Jurkat, Clone E6-1 (cell line): ENCODE measurements around the gene CDC26.
"Not testable (repeated sequence)": the region's sequence is repeated elsewhere in the genome, so short reads cannot be mapped to it uniquely, and the experiment has no call there.

ENCODE experiments used
- DNase-seq: peaks from one replicate; pipeline ENCODE4 v3.0.0-alpha.2; 2011; ENCODE audit warnings: low read depth, low spot score
- H3K4me3 ChIP-seq: 2 replicates; pipeline ENCODE4 v1.5.1; 2011; ENCODE audit warnings: mild to moderate bottlenecking, low read length, control low read depth, moderate library complexity

The CDC26 gene

DNA sequence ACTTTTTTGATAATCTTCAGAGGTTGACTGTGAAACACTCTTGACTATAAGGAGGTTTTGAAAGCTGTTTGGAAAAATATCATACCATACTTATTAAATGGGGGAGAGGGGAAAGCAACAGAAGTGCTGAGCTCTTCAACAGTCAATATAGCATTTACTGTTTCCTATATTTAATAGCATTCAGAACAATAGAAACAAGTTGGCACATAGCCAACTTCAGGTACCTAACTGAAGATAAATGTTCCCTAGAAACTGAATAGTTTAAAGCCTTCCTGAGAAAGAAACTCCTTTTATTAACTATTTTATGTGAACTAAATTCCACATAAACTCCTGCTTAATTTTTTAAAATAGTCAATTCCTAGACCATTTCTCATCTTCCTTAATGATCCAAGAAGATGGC, 27.7 kb downstream of the CDC26 start:
- H3K4me3 ChIP-seq = no peak overlapping the region
- no peak for DNase-seq

DNA sequence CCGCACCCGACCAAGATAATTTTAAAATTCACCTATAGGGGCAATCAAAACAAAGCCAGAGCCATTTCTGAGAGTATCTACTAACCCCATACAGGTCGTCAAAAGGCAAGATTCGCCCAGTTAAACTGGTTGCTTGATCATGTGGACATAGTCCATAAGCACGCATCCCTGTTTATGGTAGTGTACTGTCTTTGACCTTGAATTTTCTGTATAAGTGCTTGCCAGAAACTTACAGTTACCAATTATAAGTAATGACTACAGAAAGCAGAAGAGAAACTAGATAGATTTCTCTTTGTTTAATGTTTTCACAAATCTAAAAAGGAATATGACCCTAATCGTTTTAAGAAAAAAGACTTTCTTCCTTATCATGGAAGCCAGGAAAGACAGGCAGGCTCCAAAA, 28.4 kb downstream of the CDC26 start:
- DNase-seq = no peak
- no peak overlapping the region for H3K4me3 ChIP-seq

DNA sequence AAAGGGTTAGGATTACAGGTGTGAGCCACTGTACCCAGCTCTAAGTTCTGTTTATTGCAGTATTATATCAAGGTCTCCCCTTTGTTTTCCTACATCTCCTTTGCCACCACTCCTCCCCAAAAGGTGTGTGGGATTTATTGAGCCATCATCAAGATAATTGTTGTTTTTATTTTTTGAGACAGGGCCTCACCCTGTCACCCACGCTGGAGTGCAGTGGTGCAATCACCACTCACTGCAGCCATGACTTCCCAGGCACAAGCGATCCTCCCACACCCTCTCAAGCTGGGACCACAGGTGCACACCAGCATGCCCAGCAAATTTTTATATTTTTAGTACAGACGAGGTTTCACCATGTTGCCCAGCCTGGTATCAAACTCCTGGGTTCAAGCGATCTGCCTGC, 29.5 kb downstream of the CDC26 start:
- H3K4me3 ChIP-seq = no peak overlapping the region
- DNase-seq = no peak

DNA sequence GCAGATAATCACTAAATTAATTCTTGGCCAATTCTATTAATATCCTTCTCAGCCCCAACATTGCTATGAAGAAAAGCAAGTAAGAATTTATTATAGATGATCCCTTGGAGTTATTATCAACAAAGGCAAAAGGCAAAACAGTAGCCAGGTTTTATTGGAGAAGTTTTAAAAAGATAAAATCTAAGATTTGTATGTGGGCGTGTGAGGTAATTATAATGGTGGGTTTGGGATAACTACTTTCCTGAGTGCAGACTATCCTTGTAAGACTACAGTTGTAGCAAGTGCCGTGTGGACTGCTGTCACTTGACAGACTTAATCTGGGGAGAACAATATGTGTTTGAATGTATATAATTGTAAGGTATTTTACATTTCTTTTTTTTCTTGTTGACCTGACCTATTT, 30.8 kb downstream of the CDC26 start:
- no peak for DNase-seq
- H3K4me3 ChIP-seq = no peak overlapping the region

DNA sequence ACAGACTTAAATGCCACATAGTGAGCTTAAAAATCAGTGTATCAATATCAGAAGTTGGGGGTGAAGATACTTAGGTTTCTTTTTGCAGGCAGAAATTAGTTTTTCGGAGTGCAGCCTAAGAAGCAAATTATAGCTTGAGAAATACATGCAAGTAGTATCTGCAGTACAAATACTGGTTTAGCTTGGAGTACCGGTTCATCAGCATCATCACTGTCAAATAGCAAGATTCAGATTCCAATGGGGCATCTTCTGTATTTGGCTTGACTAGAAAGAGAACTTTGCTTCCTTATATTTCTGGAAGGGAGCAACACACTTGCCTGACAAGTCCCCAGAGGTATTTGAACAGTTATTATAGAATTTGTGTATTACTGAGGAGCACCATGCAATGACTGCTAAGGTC, 34.2 kb downstream of the CDC26 start:
- no peak overlapping the region for H3K4me3 ChIP-seq
- DNase-seq = no peak

DNA sequence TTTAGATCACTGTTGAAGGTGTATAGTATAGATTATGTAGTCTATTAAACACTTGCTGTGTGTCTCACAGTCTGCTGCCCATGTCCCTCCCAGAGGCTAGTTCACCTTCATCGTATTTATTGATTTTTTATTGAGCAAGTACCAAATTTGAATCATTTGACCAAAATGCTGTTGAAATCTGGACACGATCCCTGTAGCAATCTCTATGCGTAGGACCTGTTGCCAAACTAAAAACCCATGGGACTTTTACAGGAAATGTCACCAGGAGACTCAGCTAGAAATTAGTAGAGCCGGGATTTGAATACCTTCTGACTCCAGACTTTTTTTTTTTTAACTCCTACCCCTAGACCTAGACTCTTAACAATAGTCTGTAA, 36.5 kb downstream of the CDC26 start:
- no peak overlapping the region for H3K4me3 ChIP-seq
- no peak for DNase-seq

DNA sequence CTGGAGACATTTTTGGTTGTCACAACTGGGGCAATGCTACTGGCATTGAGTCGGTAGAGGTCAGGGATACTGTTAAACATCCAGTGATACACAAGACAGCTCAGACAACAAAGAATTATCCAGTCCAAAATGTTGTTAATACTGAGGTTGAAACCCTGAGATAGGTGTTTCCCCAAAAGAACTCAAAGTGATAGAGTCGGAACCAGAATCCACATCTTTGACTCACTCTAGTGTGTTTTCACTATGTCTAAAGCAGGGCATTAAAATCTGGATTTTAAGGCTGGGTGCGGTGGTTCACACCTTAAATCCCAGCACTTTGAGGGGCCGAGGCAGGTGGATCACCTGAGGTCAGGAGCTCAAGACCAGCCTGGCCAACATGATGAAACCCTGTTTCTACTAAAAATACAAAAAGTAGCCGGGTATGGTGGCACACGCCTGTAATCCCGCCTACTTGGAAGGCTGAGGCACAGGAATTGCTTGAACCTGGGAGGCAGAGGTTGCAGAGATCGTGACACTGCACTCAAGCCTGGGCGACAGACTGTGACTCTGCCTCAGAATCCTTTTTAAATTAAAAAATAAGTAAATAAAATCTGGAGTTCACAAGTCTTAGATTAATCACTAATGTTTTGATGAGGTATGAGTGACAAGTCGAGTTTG, 37.0 kb downstream of the CDC26 start:
- H3K4me3 ChIP-seq = no peak overlapping the region

DNA sequence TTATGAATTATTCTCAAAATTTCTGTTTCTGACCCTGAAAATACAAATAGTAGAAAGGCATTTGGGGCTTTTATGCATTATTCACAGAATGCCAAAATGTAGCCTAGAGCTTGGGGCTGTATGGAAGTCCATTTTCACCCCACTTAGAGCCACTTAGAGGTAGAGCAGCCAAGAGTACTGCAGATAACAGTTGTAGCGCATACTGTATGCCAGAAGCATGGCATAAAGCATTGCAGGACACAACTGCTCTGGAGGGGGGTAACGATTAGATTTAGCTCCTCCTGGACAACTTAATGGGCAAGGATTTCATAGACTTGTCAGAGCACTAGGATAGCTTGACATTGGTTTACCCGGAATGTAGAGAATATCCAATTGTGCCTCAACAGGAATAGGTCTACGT, 38.3 kb downstream of the CDC26 start:
- H3K4me3 ChIP-seq = no peak overlapping the region
- DNase-seq = no peak

More for the DNA sequence above, 37.0 kb downstream of the CDC26 start:
- DNase-seq = no peak

DNA sequence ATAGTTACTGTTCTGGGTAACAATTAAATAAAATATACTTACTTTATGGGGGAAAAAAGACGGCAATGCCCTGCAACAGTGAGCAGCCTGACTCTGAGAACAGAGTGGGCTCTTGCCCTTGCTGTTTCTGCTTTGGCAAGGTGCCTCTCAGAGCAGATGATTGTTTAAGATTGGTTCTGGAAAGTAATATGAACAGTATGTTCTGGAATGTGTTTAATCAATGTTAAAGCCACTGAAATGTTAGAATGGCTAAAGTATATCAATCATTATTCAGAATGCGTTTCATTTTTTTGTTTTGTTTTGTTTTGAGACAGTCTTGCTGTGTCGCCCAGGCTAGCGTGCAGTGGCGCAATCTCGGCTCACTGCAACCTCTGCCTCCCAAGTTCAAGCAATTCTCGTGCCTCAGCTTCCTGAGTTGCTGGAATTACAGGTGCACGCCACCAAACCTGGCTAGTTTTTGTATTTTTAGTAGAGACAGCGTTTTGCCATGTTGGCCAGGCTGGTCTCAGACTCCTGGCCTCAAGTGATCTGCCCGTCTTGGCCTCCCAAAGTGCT, 39.6 kb downstream of the CDC26 start:
- not testable (repeated sequence) for DNase-seq, H3K4me3 ChIP-seq

DNA sequence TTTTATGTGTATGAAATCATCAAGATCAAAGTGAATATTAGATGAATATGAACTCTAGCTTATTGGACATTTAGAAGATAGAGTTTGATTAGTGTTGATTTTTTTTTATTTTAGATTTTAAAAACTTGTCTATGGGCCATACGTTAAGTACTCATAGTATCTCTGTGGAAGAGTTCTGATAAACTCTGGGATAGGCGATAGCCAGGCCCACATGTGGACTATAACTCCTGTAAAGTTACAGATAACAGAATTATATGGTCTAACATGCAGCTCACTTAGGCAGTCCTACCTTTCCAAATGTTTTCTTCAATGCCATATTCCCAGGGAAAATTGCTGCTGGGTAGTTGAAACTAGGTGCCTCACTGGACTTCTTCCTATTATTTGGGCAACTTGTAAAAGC, 43.7 kb downstream of the CDC26 start:
- no peak overlapping the region for H3K4me3 ChIP-seq
- no peak for DNase-seq

DNA sequence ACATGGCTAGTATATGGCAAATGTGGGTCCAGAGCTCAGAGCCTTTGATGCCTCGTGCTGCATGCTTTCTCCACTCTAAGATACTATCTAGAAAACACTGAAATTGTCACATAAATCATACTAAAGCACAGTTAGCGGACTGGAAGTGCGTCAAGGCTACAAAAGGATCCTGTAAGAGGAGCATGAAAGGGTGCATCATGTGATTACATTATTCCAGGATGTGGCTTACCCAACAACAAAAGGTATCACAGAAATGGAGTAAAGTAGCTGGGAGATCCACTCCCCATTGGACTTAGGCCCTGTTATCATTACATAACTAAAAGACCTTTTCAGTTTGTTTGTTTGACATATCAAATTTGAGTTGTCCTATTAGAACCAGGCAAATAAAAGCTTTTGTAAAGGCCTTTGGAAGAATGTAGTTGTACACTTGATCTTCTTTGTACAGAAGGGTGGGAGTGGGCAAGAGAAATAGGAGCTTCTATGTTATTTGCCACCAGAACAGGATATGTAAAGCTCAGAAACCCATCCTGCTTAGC, 47.2 kb downstream of the CDC26 start:
- peak; percentile 58 for DNase-seq
- H3K4me3 ChIP-seq = no peak overlapping the region

DNA sequence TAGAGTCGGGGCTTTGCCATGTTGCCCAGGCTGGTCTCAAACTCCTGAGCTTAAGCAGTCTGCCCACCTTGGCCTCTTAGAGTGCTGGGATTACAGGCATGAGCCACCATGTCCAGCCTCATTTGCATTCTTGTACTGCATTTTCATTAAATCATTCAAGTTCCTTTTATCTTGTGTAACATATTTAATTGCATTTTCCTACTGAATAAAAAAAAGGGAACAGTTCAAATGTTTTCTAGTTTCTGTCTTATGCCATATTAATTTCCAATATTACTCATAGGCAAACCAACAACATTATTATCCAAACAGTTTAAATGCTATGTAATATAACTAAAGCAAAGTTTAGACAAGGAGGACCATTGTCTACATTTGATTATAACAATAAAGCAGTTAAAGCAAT, 47.9 kb downstream of the CDC26 start:
- no peak for DNase-seq

DNA sequence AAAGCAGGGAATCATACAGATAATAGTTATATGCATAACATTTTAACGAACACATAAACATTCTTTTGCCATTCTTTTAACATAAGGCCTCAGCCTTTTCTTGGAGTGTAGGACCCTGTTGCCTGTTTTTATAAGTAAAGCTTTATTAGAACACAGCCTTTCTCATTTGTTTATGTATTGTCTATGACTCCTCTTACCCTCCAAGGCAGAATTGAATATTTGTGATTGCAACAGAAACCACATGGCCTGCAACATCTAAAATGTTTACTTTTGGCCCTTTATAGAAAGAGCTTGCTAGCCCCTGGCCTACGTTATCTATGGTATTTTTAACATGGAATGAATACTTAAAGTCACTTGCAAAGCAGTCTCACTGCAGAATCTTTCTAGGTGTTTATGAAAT, 51.4 kb downstream of the CDC26 start:
- H3K4me3 ChIP-seq = no peak overlapping the region
- DNase-seq = no peak

More for the DNA sequence above, 47.9 kb downstream of the CDC26 start:
- no peak overlapping the region for H3K4me3 ChIP-seq

DNA sequence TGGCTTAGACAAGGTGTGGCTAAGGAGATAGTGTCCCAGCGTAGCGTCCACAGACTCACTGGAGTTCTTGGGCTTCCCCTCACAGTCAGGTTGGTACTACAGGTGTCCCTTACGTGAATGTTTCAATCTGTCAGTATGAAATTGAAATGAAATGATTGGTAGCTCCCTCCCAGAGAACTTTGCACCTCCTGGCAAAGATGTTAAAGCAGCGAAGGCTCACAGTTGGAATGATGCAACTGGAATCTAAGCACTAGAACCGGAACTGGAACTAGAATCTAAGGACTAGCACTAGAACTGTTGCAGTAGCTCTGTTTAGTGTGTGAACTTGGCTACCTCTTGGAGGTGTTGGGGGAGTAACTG, 52.9 kb downstream of the CDC26 start:
- DNase-seq = no peak
- H3K4me3 ChIP-seq = peak overlapping the region; percentile 99

DNA sequence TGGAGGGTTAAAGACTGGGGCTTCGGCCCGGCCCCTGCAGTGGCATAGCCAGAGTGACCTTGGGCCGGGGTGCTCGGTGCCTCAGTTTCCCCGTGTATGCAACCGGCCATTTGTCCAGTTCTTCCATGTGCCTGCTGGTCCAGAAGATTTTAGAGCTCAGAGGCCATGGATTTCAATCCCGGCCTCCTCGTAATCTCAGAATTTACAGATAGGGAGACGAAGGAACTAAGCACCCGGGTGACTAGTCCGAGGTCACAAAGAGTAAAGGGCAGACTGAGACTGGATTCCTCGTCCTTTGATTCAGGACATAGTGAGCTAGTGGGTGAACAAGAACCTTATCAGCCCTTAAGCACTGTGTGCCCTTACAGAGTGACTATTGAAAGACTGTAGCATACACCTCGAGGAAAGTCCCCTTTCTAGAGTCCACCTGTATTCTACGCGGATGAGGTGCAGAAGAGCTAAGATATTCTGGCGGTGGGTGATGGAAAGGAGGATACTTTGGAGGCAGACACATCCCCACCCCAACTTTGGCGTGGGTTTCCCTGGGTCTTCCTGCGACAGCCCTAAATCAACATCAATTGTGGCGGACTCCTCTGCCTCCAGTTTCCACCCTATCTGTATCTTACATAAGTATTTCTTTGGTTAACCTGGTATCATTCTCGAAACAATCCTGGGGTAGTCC, 53.4 kb downstream of the CDC26 start:
- no peak for DNase-seq
- H3K4me3 ChIP-seq = peak overlapping the region; percentile 99

DNA sequence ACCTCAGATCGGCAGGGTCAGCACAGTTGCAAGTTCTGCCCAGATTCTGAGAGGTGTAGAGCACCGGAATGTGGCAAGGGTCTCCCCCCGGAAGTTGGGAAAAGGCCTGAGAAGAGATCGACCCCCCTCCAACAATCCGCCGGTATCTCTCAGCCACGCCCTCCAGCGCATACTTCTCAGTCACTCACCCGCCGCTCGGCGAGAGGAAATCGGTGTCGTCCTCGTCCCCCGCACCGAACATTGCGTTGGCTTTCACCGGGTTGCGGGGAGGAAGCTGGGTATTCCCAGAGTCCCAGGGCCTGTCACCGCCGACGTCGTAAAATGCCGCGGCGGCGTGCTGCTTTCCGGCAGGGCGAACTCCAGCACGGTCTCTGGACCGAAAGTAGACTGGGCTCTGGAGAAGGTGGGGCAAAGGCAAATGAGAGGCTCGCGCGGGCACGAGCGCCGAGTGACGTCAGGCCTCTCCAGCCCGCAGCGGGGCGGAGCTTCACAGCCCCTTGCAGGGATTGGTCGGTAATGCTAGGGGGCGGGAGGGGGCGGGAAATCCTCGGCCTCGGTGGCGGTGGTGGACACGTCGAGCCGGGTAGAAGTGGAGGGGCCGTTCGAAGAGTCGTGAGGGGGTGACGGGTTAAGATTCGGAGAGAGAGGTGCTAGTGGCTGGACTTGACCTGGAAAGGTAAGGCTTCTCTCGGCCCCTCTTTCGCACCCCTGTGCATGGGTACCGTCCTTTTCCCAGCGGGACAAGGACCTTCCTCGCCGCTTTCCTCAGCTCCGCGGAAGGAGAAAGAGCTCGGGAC, 54.2 kb downstream of the CDC26 start, which contains the start of the genes FKBP15 and SLC31A1:
Gene FKBP15, minus strand, starts transcription at position 275 of the 797 bp plus-strand sequence. Its CDS starts 34 bp downstream, at position 241.
Gene SLC31A1, plus strand, starts transcription at position 542 of the 797 bp plus-strand sequence. CDS start 34,605 bp downstream, outside the sequence.
- DNase-seq = peak; percentile 96

DNA sequence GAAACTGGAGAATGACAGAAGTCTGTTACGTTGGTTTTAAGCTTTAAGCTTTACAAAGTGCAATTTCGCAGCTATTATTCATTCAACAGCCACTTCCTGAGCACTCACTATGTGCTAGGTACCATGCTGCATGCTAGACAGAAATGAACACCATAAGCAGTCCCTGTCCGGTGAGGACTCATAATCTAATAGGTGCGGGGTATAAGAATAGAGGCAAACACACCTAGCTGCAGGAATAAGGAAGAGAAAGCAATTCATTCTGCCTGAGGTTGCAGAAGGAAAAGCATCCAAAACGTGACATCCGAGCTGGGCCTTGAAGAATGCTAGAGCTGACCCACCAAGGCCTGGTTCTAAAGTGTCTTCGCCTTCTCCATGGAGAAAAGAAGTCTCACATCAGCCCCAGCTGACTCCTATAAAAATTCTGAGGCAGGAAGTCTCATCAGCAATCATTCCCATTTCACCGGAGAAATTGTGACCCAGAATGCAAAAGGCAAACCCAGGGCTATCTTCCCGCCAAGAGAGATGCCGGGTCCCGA, 54.8 kb downstream of the CDC26 start:
- DNase-seq = no peak
- peak overlapping the region; percentile 99 for H3K4me3 ChIP-seq

More for the DNA sequence above, 54.2 kb downstream of the CDC26 start, which contains the start of the genes FKBP15 and SLC31A1:
- peak within 1 kb of the TSS; percentile 99 for H3K4me3 ChIP-seq

DNA sequence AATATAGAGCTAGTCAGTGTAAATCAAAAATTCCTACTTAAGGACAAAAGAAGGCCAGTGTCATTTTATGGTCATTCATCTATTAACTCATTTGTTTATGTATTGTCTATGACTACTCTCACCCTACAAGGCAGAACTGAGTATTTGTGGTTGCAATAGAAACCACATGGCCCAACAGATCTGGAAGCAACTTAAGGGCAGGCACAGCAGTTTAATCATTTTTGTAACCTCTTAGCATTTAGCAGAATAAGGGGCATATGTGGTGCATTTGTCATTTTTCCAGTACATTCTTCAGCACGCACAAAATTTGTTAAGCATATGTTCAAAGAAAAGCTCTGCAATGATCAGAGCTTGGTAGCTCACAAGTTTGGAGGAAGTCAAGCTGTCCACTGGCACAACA, 55.4 kb downstream of the CDC26 start:
- DNase-seq = peak; percentile 17
- H3K4me3 ChIP-seq = peak overlapping the region; percentile 99
